Measurements from ENCODE around the gene FAM149A.

The FAM149A gene

DNA sequence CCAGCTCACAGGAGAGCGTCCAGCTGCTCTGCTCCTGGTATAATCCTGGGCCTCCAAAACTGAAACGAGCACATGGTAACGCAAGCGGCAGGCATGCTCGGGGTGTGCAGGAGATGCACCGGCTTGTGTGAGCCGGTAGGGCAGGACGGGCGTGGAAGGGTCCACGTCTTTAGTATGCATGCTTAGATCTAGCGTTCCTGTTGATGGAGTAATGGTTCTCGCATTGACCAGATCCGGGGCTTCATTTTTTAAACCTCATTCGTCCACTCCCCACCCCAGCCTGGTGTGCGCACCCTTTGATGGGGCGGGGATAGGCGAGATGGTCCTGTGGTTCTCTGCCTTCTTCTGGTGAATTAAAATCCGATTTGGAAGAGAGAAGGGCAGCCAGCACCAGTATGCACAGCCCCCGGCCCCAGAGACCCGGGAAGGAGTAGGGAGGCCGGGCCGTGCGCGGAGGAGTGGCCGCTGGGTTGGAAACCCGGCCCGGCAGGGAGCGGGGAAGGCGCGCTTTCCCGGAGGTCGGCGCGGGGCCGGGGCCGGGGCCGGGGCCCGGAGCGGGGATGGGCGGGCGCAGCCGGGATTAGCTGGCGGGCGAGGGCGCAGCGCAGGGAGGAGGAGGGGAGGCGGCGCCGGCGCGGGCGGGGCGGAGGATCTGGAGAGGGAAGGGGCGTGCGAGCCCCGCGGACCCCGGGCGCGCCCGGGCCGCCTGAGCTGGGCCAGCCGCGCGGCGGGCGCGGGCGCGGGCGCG lies 39.9 kb downstream of the FAM149A start:
- H3K4me3 ChIP-seq (ENCODE audit: low read depth, low read length): peak overlapping the region; percentile 28
- no peak for DNase-seq (ENCODE audit: low read depth)
- TF ChIP-seq, protein P1, sequence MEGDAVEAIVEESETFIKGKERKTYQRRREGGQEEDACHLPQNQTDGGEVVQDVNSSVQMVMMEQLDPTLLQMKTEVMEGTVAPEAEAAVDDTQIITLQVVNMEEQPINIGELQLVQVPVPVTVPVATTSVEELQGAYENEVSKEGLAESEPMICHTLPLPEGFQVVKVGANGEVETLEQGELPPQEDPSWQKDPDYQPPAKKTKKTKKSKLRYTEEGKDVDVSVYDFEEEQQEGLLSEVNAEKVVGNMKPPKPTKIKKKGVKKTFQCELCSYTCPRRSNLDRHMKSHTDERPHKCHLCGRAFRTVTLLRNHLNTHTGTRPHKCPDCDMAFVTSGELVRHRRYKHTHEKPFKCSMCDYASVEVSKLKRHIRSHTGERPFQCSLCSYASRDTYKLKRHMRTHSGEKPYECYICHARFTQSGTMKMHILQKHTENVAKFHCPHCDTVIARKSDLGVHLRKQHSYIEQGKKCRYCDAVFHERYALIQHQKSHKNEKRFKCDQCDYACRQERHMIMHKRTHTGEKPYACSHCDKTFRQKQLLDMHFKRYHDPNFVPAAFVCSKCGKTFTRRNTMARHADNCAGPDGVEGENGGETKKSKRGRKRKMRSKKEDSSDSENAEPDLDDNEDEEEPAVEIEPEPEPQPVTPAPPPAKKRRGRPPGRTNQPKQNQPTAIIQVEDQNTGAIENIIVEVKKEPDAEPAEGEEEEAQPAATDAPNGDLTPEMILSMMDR (IDR thresholded peaks at IDR 0.05; ENCODE audit: low read depth, low read length, missing control alignments): peak; percentile 25

DNA sequence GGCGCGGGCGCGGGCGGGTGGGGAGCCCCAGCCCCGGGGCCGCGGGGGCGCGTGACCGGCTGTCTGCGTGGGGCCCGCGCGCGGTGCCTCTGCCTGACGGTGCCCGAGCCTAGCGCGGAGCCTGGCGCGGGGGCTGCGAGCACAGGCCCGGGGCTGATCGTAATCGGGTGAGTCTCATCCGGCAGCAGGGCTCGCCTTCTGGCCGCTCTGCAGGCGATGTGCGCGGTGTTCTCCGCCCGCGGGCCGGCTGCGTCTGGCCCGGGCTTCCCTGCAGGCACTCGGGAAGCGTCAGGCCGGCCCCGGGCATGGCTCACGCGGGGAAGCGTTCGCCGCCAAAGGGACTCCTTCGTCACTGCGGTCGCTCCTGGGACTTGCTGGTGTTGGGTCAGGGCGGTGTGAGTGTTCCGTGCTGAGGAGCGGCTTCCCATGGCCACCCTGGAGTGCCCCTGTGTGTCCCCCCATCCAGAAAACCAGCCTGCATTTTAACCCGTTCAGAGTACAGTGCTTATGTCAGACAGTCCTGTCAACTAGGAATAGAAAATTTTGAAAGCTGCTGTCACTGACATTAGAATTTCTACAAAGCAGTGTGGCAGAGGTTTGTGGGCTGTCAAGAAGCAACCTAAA lies 40.6 kb downstream of the FAM149A start:
- peak overlapping the region; percentile 43 for H3K4me3 ChIP-seq (ENCODE audit: low read depth, low read length)
- DNase-seq (ENCODE audit: low read depth): no peak
- TF ChIP-seq, protein P1 (IDR thresholded peaks at IDR 0.05; ENCODE audit: low read depth, low read length, missing control alignments): no peak

DNA sequence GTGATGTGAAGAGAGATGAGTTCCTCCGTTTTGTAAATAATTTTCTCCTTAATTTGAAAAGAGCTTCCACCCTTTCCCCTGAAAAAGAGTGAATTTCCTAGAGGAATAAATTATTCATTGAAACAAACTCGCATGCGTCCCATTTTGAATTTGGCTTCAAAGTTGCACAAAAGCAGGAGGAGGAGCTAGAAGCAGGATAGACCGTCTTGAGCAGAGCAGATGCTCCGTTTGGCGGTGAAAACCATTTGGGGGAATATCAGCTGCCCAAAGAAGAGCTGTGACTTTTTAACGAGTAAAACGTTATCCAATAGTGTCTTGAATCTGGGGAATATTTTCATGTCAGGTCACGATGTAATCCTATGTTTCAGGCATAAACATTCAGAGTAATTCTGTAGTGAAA lies 42.0 kb downstream of the FAM149A start:
- no peak for DNase-seq (ENCODE audit: low read depth)
- no peak overlapping the region for H3K4me3 ChIP-seq (ENCODE audit: low read depth, low read length)
- TF ChIP-seq, protein P1 (IDR thresholded peaks at IDR 0.05; ENCODE audit: low read depth, low read length, missing control alignments): no peak

DNA sequence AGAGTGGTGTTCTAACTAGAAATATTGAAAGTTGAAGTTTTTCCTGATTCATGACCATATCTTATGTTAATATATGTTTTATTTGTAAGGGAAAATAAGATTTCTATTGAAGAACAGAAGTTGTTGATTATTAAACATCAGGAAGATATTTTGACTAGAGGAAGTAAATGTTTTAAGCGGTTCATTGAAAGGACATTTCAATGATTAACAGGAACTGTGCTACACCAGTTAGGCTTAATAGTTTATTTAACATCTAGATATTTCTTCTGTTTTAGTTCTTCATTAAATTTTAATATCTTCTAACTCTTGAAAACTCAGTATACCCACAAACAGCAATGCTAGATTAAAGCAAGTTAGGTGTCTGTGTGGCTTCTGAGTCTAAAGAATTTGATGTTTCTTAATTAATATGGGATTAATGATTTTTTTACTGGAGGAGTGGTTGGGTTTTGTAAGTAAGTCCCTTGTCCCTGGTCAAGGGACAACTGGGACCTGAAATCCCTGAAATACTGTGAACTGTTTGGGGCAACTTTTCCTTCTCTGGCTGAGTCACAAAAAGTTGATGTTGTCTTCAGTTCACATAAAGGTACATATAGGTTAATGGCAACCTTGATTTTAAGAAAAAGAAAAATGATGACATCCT lies 44.0 kb downstream of the FAM149A start:
- H3K4me3 ChIP-seq (ENCODE audit: low read depth, low read length): no peak overlapping the region
- DNase-seq (ENCODE audit: low read depth): no peak
- TF ChIP-seq, protein P1 (IDR thresholded peaks at IDR 0.05; ENCODE audit: low read depth, low read length, missing control alignments): no peak

DNA sequence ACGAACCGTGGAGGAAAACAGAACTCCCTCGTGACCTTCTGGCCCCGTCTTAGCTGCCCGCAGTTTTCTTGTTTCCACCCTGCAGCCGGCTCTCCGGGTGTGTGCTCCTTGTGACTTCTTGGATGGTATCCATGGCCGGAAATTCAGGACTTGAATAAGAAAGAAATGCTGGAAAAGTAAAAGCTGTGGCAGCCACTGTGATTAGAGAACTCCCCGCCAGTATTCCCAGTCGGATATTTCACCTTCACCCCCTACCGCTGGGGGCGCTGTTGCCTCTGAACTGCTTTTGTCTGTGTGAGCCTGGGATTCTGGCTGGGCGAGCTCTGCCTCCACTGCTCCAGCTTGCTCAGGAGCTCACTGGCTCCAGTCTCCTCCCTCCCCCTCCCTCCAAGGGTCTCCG lies 45.4 kb downstream of the FAM149A start:
- H3K4me3 ChIP-seq (ENCODE audit: low read depth, low read length): no peak overlapping the region
- TF ChIP-seq, protein P1 (IDR thresholded peaks at IDR 0.05; ENCODE audit: low read depth, low read length, missing control alignments): peak; percentile 73
- no peak for DNase-seq (ENCODE audit: low read depth)

DNA sequence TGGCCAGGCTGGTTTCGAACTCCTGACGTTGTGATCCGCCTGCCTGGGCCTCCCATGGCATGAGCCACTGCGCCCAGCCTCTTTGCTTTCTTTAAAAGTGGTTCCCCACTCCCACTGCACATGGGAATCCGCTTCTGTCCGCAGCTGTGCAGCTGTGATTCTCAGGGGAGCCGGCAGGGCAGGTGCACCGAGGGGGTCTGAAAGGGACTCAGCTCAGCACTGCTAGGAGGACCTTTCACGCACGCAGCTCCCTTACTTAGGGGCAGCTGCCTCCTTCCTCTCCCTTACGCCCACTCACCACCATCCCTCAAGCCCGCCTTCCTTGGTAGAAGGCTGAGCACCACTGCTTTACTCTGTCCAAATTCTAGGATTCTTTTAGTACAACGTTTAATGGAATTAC lies 46.4 kb downstream of the FAM149A start:
- no peak for DNase-seq (ENCODE audit: low read depth)
- H3K4me3 ChIP-seq (ENCODE audit: low read depth, low read length): no peak overlapping the region
- TF ChIP-seq, protein P1 (IDR thresholded peaks at IDR 0.05; ENCODE audit: low read depth, low read length, missing control alignments): no peak
